HL-60 (cell line): ENCODE results near the gene MLXIP.
A peak's percentile ranks its signal among the peaks of the same experiment; 100 is the strongest.

ENCODE experiments used
- DNase-seq, 2 experiments: peaks; one replicate each; pipeline ENCODE4 v3.0.0-alpha.2; 2010 to 2020; ENCODE audit warnings: low read depth in 1 of 2, low spot score in 1 of 2
- H3K27ac ChIP-seq: fragments of 250-450 bp; sonication (Bioruptor Pico); replicated peaks from 2 replicates; pipeline ENCODE4 v1.5.1; 2020; ENCODE audit warnings: mild to moderate bottlenecking, moderate library complexity
- H3K27me3 ChIP-seq: fragments of 250-450 bp; sonication (Bioruptor Pico); 2 replicates; pipeline ENCODE4 v1.5.1; 2021; ENCODE audit warnings: mild to moderate bottlenecking, moderate library complexity; ENCODE audit not compliant: insufficient read depth, poor library complexity, severe bottlenecking
- H3K4me3 ChIP-seq: replicated peaks from 2 replicates; pipeline ENCODE4 v1.5.1; 2011; ENCODE audit warnings: mild to moderate bottlenecking, control low read depth, low read length; ENCODE audit not compliant: insufficient read depth
- CTCF ChIP-seq: IDR thresholded peaks from one replicate; pipeline ENCODE4 v1.5.1; 2011; ENCODE audit warnings: low read length, control low read depth, inconsistent platforms; ENCODE audit not compliant: insufficient read depth
- GABPA ChIP-seq: IDR thresholded peaks from 2 replicates; pipeline ENCODE4 v1.6.1; 2012; ENCODE audit warnings: low read depth
- POLR2AphosphoS5 ChIP-seq: IDR thresholded peaks from 2 replicates; pipeline ENCODE4 v1.6.1; 2012; ENCODE audit warnings: low read depth
- REST ChIP-seq: IDR thresholded peaks from 2 replicates; pipeline ENCODE4 v1.6.1; 2012; ENCODE audit warnings: low read depth; ENCODE audit not compliant: insufficient replicate concordance
- SPI1 ChIP-seq: IDR thresholded peaks from 2 replicates; pipeline ENCODE4 v1.6.1; 2012; ENCODE audit warnings: low read depth, mild to moderate bottlenecking, borderline replicate concordance

The MLXIP gene

GRCh38 chr12:122064780-122065588, 13.6 kb upstream of the MLXIP start:
- TF ChIP-seq POLR2AphosphoS5 (no peak), CTCF (no peak), REST (no peak)
- H3K27ac ChIP-seq = no peak overlapping the region
- no peaks in the 10 kb centered on the region for H3K27me3 ChIP-seq
- DNase-seq = no peak
- H3K4me3 ChIP-seq = no peak overlapping the region

GRCh38 chr12:122067548-122067947, 11.0 kb upstream of the MLXIP start:
- no peak overlapping the region for H3K27ac ChIP-seq
- TF ChIP-seq SPI1 (no peak), POLR2AphosphoS5 (no peak), GABPA (no peak)
- no peak overlapping the region for H3K4me3 ChIP-seq

GRCh38 chr12:122067966-122068365, 10.6 kb upstream of the MLXIP start:
- peak in 1 of 2 experiments; percentile 17 for DNase-seq
- no peaks in the 10 kb centered on the region for H3K27me3 ChIP-seq
- H3K4me3 ChIP-seq = no peak overlapping the region
- no peak for TF ChIP-seq REST
- no peak for TF ChIP-seq CTCF
- no peak for TF ChIP-seq POLR2AphosphoS5
- no peak for TF ChIP-seq SPI1
- TF ChIP-seq GABPA = no peak
- H3K27ac ChIP-seq = no peak overlapping the region

More at GRCh38 chr12:122067548-122067947, 11.0 kb upstream of the MLXIP start:
- no peak for DNase-seq
- no peaks in the 10 kb centered on the region for H3K27me3 ChIP-seq

GRCh38 chr12:122072031-122072970, 6.3 kb upstream of the MLXIP start:
- Histone ChIP-seq H3K27ac (no peak overlapping the region), H3K27me3 (no peaks in the 10 kb centered on the region), H3K4me3 (no peak overlapping the region)
- no peak for DNase-seq
- no peak for TF ChIP-seq CTCF
- no peak for TF ChIP-seq POLR2AphosphoS5
- no peak for TF ChIP-seq REST
- TF ChIP-seq GABPA = no peak
- TF ChIP-seq SPI1 = no peak
